Endometrial microvascular endothelial cells (primary cell): ENCODE results near the gene SOX11. TPM values are rescaled to one million over a fixed set of nuclear protein-coding genes. Genes with fewer than 3 reads are reported as not detected.
"Not testable (repeated sequence)": the region's sequence is repeated elsewhere in the genome, so short reads cannot be mapped to it uniquely, and the experiment has no call there.

Source experiments
- in situ Hi-C: cut with HindIII; loops from 2 replicates; pipeline ENCODE4 v1.10.0; 2017; ENCODE audit warnings: low sequenced_read_pairs, low pct_unique_long_range_greater_than_20kb; ENCODE audit errors: inconsistent ontology term
- total RNA-seq: library from RNA; depleted of rRNA; stranded (reverse); fragments of >200 nt; gene quantifications from one replicate; pipeline ENCODE4 v1.2.3, GENCODE V29; 2015; ENCODE audit errors: inconsistent ontology term

SOX11 gene
- not detected for total RNA-seq

- in situ Hi-C loops: no loop called here
These were observed at the start of gene SOX11 for GRCh38 chr2:5691985-5692529. SOX11 (plus strand) TSS chr2:5692384; CDS start chr2:5692722, 338 bp downstream.

GRCh38 chr2:5652734-5653133 is 39.5 kb upstream of the SOX11 start:
- in situ Hi-C loops: not testable (repeated sequence)

- in situ Hi-C loops: not testable (repeated sequence)
These were observed 38.4 kb upstream of the SOX11 start for GRCh38 chr2:5653756-5654155.

- in situ Hi-C loops: no loop called here
These were observed 35.0 kb upstream of the SOX11 start for GRCh38 chr2:5657231-5657630.

- in situ Hi-C loops: no loop called here
These were observed 31.6 kb upstream of the SOX11 start for GRCh38 chr2:5660591-5660990.

GRCh38 chr2:5661362-5661761 is 30.8 kb upstream of the SOX11 start:
- in situ Hi-C loops: no loop called here

GRCh38 chr2:5664278-5664681 is 27.9 kb upstream of the SOX11 start:
- in situ Hi-C loops: no loop called here

GRCh38 chr2:5665066-5665465 is 27.1 kb upstream of the SOX11 start:
- in situ Hi-C loops: no loop called here

- in situ Hi-C loops: no loop called here
These were observed 25.4 kb upstream of the SOX11 start for GRCh38 chr2:5666798-5667197.

- in situ Hi-C loops: not testable (repeated sequence)
These were observed 24.5 kb upstream of the SOX11 start for GRCh38 chr2:5667655-5668054.

GRCh38 chr2:5668682-5669250 is 23.4 kb upstream of the SOX11 start:
- in situ Hi-C loops: no loop called here

GRCh38 chr2:5672749-5673144 is 19.4 kb upstream of the SOX11 start:
- in situ Hi-C loops: no loop called here

- in situ Hi-C loops: no loop called here
These were observed 18.8 kb upstream of the SOX11 start for GRCh38 chr2:5673145-5674025.

- in situ Hi-C loops: no loop called here
These were observed 18.2 kb upstream of the SOX11 start for GRCh38 chr2:5674026-5674340.

GRCh38 chr2:5677133-5677532 is 15.1 kb upstream of the SOX11 start:
- in situ Hi-C loops: no loop called here

- in situ Hi-C loops: no loop called here
These were observed 8.7 kb upstream of the SOX11 start for GRCh38 chr2:5683471-5683870.

- in situ Hi-C loops: no loop called here
These were observed 7.0 kb upstream of the SOX11 start for GRCh38 chr2:5685225-5685624.

- in situ Hi-C loops: no loop called here
These were observed 6.1 kb upstream of the SOX11 start for GRCh38 chr2:5686068-5686467.

GRCh38 chr2:5686536-5686935 is 5.6 kb upstream of the SOX11 start:
- in situ Hi-C loops: no loop called here

GRCh38 chr2:5689750-5690149 is 2.4 kb upstream of the SOX11 start:
- in situ Hi-C loops: no loop called here
